Small intestine (tissue), 7 donors: ENCODE results near the gene PNLIPRP3. TPM values are rescaled to one million over a fixed set of nuclear protein-coding genes. Genes with fewer than 3 reads are reported as not detected.
A peak's percentile ranks its signal among the peaks of the same experiment; 100 is the strongest.

ENCODE experiments used
- DNase-seq, 2 donors: peaks; one replicate each; pipeline versions ENCODE4 v3.0.0 to v3.0.0-alpha.2; 2013
- FAIRE-seq: peaks from 2 replicates; lab custom pipeline; 2012; peaks lifted over from hg19 to GRCh38; lab: Jason Lieb, UNC
- H3K27ac ChIP-seq, 3 donors: one replicate each; pipeline ENCODE4 v1.5.1; 2013; ENCODE audit warnings: low read length in 2 of 3, mild to moderate bottlenecking in 2 of 3, control low read depth in 1 of 3, inconsistent platforms in 1 of 3, low read depth in 1 of 3, moderate library complexity in 1 of 3
- H3K27me3 ChIP-seq, 3 donors: one replicate each; pipeline ENCODE4 v1.6.1; 2013; ENCODE audit warnings: low read length in 3 of 3, inconsistent platforms in 1 of 3; ENCODE audit not compliant: control insufficient read depth in 3 of 3, insufficient read depth in 3 of 3
- H3K36me3 ChIP-seq, 3 donors: one replicate each; pipeline ENCODE4 v1.6.1; 2013; ENCODE audit warnings: low read length in 3 of 3, inconsistent platforms in 1 of 3, low read depth in 1 of 3, mild to moderate bottlenecking in 1 of 3, moderate library complexity in 1 of 3; ENCODE audit not compliant: control insufficient read depth in 3 of 3, insufficient read depth in 2 of 3
- H3K4me1 ChIP-seq, 3 donors: one replicate each; pipeline ENCODE4 v1.6.1; 2013; ENCODE audit warnings: low read length in 2 of 3, inconsistent platforms in 1 of 3, low read depth in 1 of 3, mild to moderate bottlenecking in 1 of 3, moderate library complexity in 1 of 3; ENCODE audit not compliant: control insufficient read depth in 3 of 3, insufficient read depth in 2 of 3
- H3K4me3 ChIP-seq, 3 donors: one replicate each; pipeline ENCODE4 v1.5.1; 2013; ENCODE audit warnings: low read length in 3 of 3, control low read depth in 1 of 3, inconsistent platforms in 1 of 3, low read depth in 1 of 3, mild to moderate bottlenecking in 1 of 3, moderate library complexity in 1 of 3
- H3K9me3 ChIP-seq, 2 donors: one replicate each; pipeline ENCODE4 v1.6.1; 2013; ENCODE audit warnings: low read depth in 1 of 2, low read length in 1 of 2; ENCODE audit not compliant: control insufficient read depth in 2 of 2, insufficient read depth in 1 of 2
- WGBS, 3 donors: extraction: QIAGEN DNeasy Blood & Tissue Kit; methylation state at CpG; one replicate each; pipeline ENCODE4 v1.1.7; 2013; 5-methylcytosine and 5-hydroxymethylcytosine counted together
- polyA plus RNA-seq, 4 donors: library from polyadenylated mRNA; stranded (reverse) in 3 of 4; unstranded in 1 of 4; fragments of 200-250 nt in 3 of 4; fragments of 120-200 nt in 1 of 4; gene quantifications; one replicate each; pipeline versions ENCODE4 v1.2.1 to v1.2.3, GENCODE V29; 2013
- donor health status: healthy with polysubstance abuse.
- donor health status: control.
- donor health status: control.
- donor health status: Bipolar disorder and iron deficiency.
- donor health status: healthy.

Gene PNLIPRP3
- polyA plus RNA-seq, 4 donors, result 0.12 TPM; not detected in 3

DNA sequence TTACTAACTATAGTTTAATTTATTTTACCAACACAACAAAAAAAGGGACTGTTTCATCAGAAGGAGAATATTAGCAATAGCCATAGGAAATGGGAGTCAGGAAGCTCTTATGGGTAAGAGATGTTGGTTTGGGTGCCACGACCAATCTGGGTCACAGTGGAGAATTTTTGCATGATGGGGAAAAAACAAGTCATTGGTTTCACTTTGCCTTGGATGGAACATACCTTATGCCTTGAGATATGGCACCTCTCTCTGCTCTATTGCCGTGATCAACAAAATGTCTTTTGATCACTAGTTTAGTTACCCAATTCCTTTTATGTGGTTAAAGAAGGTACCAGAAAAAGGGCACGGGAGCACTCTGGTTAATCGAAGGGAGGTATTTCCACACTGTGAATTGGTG is 48.2 kb downstream of the PNLIPRP3 start:
- H3K27ac ChIP-seq, result no peak overlapping the region
- 40 to 73% (median 43%) methylated on average over 4 of the region's 4 CpGs for WGBS, 3 donors
- H3K36me3 ChIP-seq, result no peaks in the 10 kb centered on the region
- DNase-seq (no peak), FAIRE-seq (no peak)
- peaks cover 0 to 2% (median 0%) of the 10 kb centered on the region in 3 donors for H3K27me3 ChIP-seq
- no peaks in the 10 kb centered on the region for H3K4me1 ChIP-seq
- H3K9me3 ChIP-seq, result no peaks in the 10 kb centered on the region
- H3K4me3 ChIP-seq, result no peak overlapping the region

GRCh38 chr10:116476461-116476860 is 48.8 kb downstream of the PNLIPRP3 start:
- H3K9me3 ChIP-seq, result no peaks in the 10 kb centered on the region
- DNase-seq (no peak), FAIRE-seq (no peak)
- no peak overlapping the region for H3K27ac ChIP-seq
- H3K4me1 ChIP-seq, result no peaks in the 10 kb centered on the region
- H3K36me3 ChIP-seq, result no peaks in the 10 kb centered on the region
- peaks cover 0 to 2% (median 0%) of the 10 kb centered on the region in 3 donors for H3K27me3 ChIP-seq
- 65 to 79% (median 74%) methylated on average over 4 of the region's 4 CpGs for WGBS, 3 donors
- H3K4me3 ChIP-seq, result no peak overlapping the region

DNA sequence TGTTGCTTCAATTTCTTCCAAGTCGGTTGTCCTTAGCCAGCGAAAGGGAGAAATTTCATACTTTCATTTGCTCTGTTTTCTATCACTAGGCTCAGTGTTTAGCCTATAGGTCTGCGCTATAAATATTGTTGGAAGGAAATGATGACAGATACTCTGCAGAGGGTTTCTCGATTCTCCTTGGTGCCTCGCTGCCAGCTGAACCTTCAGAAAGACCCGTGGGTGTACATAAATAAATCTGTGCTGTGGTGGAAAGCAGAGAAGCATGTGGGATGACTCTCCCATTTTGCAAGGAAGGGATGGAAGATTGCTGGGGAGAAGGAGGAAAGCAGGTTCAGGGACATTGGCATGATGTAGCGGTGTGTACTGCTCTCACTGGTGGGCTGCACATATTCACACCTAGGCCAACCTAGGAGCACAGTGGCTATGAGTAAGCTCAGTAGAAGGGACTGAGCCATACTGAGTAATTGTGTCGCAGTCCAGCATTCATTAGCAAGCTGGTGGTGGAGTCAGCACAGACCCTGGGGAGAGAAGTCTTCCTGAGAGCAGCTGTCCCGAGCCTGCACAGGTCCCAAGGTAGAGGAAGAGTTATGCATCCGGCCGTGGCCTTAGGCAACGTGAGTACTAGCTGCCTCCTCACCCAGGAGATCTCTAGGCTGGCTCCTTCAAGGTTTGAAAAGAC is 50.5 kb downstream of the PNLIPRP3 start:
- H3K4me3 ChIP-seq, result no peak overlapping the region
- H3K27ac ChIP-seq, result no peak overlapping the region
- H3K36me3 ChIP-seq, result no peaks in the 10 kb centered on the region
- peaks cover 0 to 2% (median 0%) of the 10 kb centered on the region in 3 donors for H3K27me3 ChIP-seq
- WGBS, 3 donors, result 65 to 75% (median 74%) methylated on average over 12 of the region's 12 CpGs
- no peak for DNase-seq
- no peaks in the 10 kb centered on the region for H3K9me3 ChIP-seq
- FAIRE-seq, result no peak
- no peaks in the 10 kb centered on the region for H3K4me1 ChIP-seq

GRCh38 chr10:116486770-116487448 is 59.3 kb downstream of the PNLIPRP3 start:
- no peaks in the 10 kb centered on the region for H3K27me3 ChIP-seq
- H3K36me3 ChIP-seq, result no peaks in the 10 kb centered on the region
- WGBS, 3 donors, result 69 to 77% (median 72%) methylated on average over 7 of the region's 7 CpGs
- FAIRE-seq (no peak), DNase-seq (no peak)
- H3K27ac ChIP-seq, result no peak overlapping the region
- no peak overlapping the region for H3K4me3 ChIP-seq
- H3K4me1 ChIP-seq, result no peaks in the 10 kb centered on the region
- H3K9me3 ChIP-seq, result no peaks in the 10 kb centered on the region

GRCh38 chr10:116487522-116488430 is 60.1 kb downstream of the PNLIPRP3 start:
- 89 to 94% (median 90%) methylated on average over 1 of the region's 1 CpG for WGBS, 3 donors
- DNase-seq (no peak), FAIRE-seq (no peak)
- Histone ChIP-seq H3K36me3 (no peaks in the 10 kb centered on the region), H3K4me1 (no peaks in the 10 kb centered on the region), H3K27me3 (no peaks in the 10 kb centered on the region), H3K4me3 (no peak overlapping the region), H3K27ac (no peak overlapping the region), H3K9me3 (no peaks in the 10 kb centered on the region)

DNA sequence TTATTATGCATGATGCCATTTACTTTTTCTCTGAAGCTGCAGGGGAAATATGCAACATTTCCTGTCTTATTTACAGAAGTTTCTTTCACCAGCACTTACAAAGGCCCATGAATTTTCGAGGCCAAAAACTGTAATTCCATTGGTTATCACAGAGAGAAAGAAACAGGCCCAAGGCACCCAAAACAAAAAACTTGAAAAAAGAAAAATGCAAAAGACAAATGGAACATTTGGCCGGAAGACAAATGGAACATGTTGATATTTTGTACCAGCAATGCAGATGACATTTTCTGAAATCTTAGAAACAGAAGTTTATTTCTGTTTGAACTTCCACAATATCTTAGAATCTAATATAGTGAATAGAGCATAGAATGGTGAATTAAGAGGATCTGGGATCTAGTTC is 61.8 kb downstream of the PNLIPRP3 start:
- DNase-seq (no peak), FAIRE-seq (no peak)

GRCh38 chr10:116490028-116490662 is 62.5 kb downstream of the PNLIPRP3 start:
- FAIRE-seq (peak; percentile 5), DNase-seq (peak in 1 of 2 donors; percentile 17)
- Histone ChIP-seq H3K27me3 (no peaks in the 10 kb centered on the region), H3K4me1 (no peaks in the 10 kb centered on the region), H3K4me3 (no peak overlapping the region), H3K27ac (no peak overlapping the region), H3K9me3 (no peaks in the 10 kb centered on the region), H3K36me3 (no peaks in the 10 kb centered on the region)
- 11 to 17% (median 17%) methylated on average over 2 of the region's 2 CpGs for WGBS, 3 donors

More for the DNA sequence above, 61.8 kb downstream of the PNLIPRP3 start:
- no peaks in the 10 kb centered on the region for H3K36me3 ChIP-seq
- no peaks in the 10 kb centered on the region for H3K27me3 ChIP-seq
- WGBS, 3 donors, result 67 to 84% (median 74%) methylated on average over 2 of the region's 2 CpGs
- no peaks in the 10 kb centered on the region for H3K9me3 ChIP-seq
- H3K27ac ChIP-seq, result no peak overlapping the region
- no peak overlapping the region for H3K4me3 ChIP-seq
- H3K4me1 ChIP-seq, result no peaks in the 10 kb centered on the region

- WGBS, 3 donors, result 60 to 65% (median 64%) methylated on average over 8 of the region's 8 CpGs
- H3K27me3 ChIP-seq, result peaks cover 0 to 2% (median 0%) of the 10 kb centered on the region in 3 donors
- no peaks in the 10 kb centered on the region for H3K36me3 ChIP-seq
- DNase-seq, result no peak
- no peak overlapping the region for H3K4me3 ChIP-seq
- no peaks in the 10 kb centered on the region for H3K9me3 ChIP-seq
- H3K27ac ChIP-seq, result no peak overlapping the region
- no peaks in the 10 kb centered on the region for H3K4me1 ChIP-seq
- FAIRE-seq, result no peak
Measured at GRCh38 chr10:116504786-116505185, 77.1 kb downstream of the PNLIPRP3 start.
